HCT116 (cell line): ENCODE data around the gene FRA10AC1. TPM values are rescaled to one million over a fixed set of nuclear protein-coding genes. Genes with fewer than 3 reads are reported as not detected.

Source experiments
- ATAC-seq: fragments of 200-7000 bp; cut with Tn5 transposase; 2 replicates; pipeline ENCODE4 v1.9.1; 2020; ENCODE audit warnings: mild to moderate bottlenecking, moderate library complexity
- Bru-seq: library from RNA; stranded (reverse); fragments of 400-500 nt; gene quantifications from one replicate; lab custom pipeline; 2021; lab: Mats Ljungman, UMichigan
- BruChase-seq, 2 experiments: library from RNA; stranded (reverse); fragments of 400-500 nt; gene quantifications; one replicate each; lab custom pipeline; 2021; lab: Mats Ljungman, UMichigan
- BruUV-seq: library from RNA; stranded (reverse); fragments of 400-500 nt; replicated peaks from 2 replicates; lab custom pipeline; 2021; lab: Mats Ljungman, UMichigan
- CTCF ChIA-PET: fragments of 300-600 bp; sonication (Branson Sonifier 250); formaldehyde crosslinking; loops from one replicate; lab custom pipeline; 2021; ENCODE audit warnings: antibody characterized with exemption; lab: Charles Lee
- POLR2A ChIA-PET: fragments of 300-600, 350-600 bp; sonication (Branson Sonifier 250); formaldehyde crosslinking; loops from one replicate; lab custom pipeline; 2021; ENCODE audit warnings: antibody characterized with exemption; lab: Charles Lee
- RAD21 ChIA-PET, 2 experiments: fragments of 300-600 bp; sonication (Branson Sonifier 250); formaldehyde crosslinking; loops; one replicate each; lab custom pipeline; 2023; ENCODE audit warnings: low total read pairs in 2 of 2; ENCODE audit not compliant: uncharacterized antibody in 2 of 2, unreplicated experiment in 2 of 2, low non-redundant PET in 1 of 2; lab: Charles Lee
- DNase-seq: peaks from one replicate; pipeline ENCODE4 v3.0.0-alpha.2; 2010; ENCODE audit warnings: low read depth, low spot score
- H2AFZ ChIP-seq: fragments of 200-600 bp; shearing (Covaris generic), sonication (generic); 2 replicates; pipeline ENCODE4 v1.6.1; 2017; ENCODE audit warnings: low read depth, mixed run types, mixed read lengths, antibody characterized with exemption, low read length; ENCODE audit not compliant: poor library complexity, severe bottlenecking
- H3K27ac ChIP-seq: 2 replicates; pipeline ENCODE4 v1.5.1; 2012; ENCODE audit warnings: low read depth, low read length
- H3K27me3 ChIP-seq: fragments of 200-600 bp; sonication (generic); 2 replicates; pipeline ENCODE4 v1.6.1; 2016; ENCODE audit warnings: mixed run types, low read length, mixed read lengths; ENCODE audit not compliant: insufficient read depth
- H3K36me3 ChIP-seq, 2 experiments: fragments of 200-500 bp in 1 of 2; fragments of 200-600 bp in 1 of 2; sonication (Bioruptor generic) in 1 of 2; sonication (generic) in 1 of 2; 2 replicates each; pipeline versions ENCODE4 v1.5.1 to v1.6.1; 2014 to 2016; ENCODE audit warnings: low read length in 2 of 2, inconsistent platforms in 1 of 2, mixed read lengths in 1 of 2, mixed run types in 1 of 2; ENCODE audit not compliant: insufficient read depth in 2 of 2, control insufficient read depth in 1 of 2
- H3K4me1 ChIP-seq, 2 experiments: fragments of 200-600 bp in 1 of 2; sonication (generic) in 1 of 2; 2 replicates each; pipeline versions ENCODE4 v1.5.1 to v1.6.1; 2012 to 2017; ENCODE audit warnings: low read length in 2 of 2, inconsistent platforms in 1 of 2, mild to moderate bottlenecking in 1 of 2, mixed read lengths in 1 of 2, mixed run types in 1 of 2, moderate library complexity in 1 of 2; ENCODE audit not compliant: insufficient read depth in 2 of 2, control insufficient read depth in 1 of 2
- H3K4me2 ChIP-seq: fragments of 200-600 bp; sonication (generic); 2 replicates; pipeline ENCODE4 v1.6.1; 2017; ENCODE audit warnings: mixed run types, low read length, mixed read lengths
- H3K4me3 ChIP-seq, 2 experiments: fragments of 200-600 bp in 1 of 2; sonication (generic) in 1 of 2; replicated peaks in 1 of 2; 2 replicates each; pipeline ENCODE4 v1.5.1; 2011 to 2016; ENCODE audit warnings: low read length in 2 of 2, control low read depth in 1 of 2, low read depth in 1 of 2, mild to moderate bottlenecking in 1 of 2, mixed read lengths in 1 of 2, mixed run types in 1 of 2
- H3K79me2 ChIP-seq: fragments of 200-600 bp; sonication (generic); 2 replicates; pipeline ENCODE4 v1.6.1; 2017; ENCODE audit warnings: mild to moderate bottlenecking, mixed run types, low read length, moderate library complexity, mixed read lengths; ENCODE audit not compliant: insufficient read depth
- H3K9ac ChIP-seq: fragments of 200-600 bp; sonication (generic); 2 replicates; pipeline ENCODE4 v1.6.1; 2016; ENCODE audit warnings: low read length, mixed read lengths
- H3K9me2 ChIP-seq: fragments of 200-600 bp; sonication (generic), shearing (Covaris generic); 2 replicates; pipeline ENCODE4 v1.6.1; 2017; ENCODE audit warnings: mixed run types, mild to moderate bottlenecking, moderate library complexity; ENCODE audit not compliant: insufficient read depth
- H3K9me3 ChIP-seq, 2 experiments: fragments of 200-500 bp in 1 of 2; fragments of 200-600 bp in 1 of 2; sonication (Bioruptor generic) in 1 of 2; sonication (generic) in 1 of 2; 2 replicates each; pipeline ENCODE4 v1.6.1; 2014 to 2017; ENCODE audit warnings: low read length in 2 of 2, mixed read lengths in 2 of 2, inconsistent platforms in 1 of 2, low read depth in 1 of 2, mild to moderate bottlenecking in 1 of 2, mixed run types in 1 of 2, moderate library complexity in 1 of 2; ENCODE audit not compliant: control insufficient read depth in 1 of 2, insufficient read depth in 1 of 2
- H4K20me1 ChIP-seq: fragments of 200-600 bp; sonication (generic), shearing (Covaris generic); 2 replicates; pipeline ENCODE4 v1.6.1; 2017; ENCODE audit warnings: mixed run types, mild to moderate bottlenecking, moderate library complexity; ENCODE audit not compliant: insufficient read depth
- ATF3 ChIP-seq: IDR thresholded peaks from 2 replicates; pipeline ENCODE4 v1.6.1; 2012
- CBX3 ChIP-seq: IDR thresholded peaks from 2 replicates; pipeline ENCODE4 v1.6.1; 2012; ENCODE audit warnings: low read depth
- CEBPB ChIP-seq: IDR thresholded peaks from 2 replicates; pipeline ENCODE4 v1.6.1; 2012; ENCODE audit warnings: low read depth
- CTCF ChIP-seq, 3 experiments: fragments of 200-600 bp in 1 of 3; sonication (generic) in 1 of 3; IDR thresholded peaks in 2 of 3; conservative IDR thresholded peaks in 1 of 3; 2 replicates each; pipeline ENCODE4 v1.5.1; 2012 to 2017; ENCODE audit warnings: low read depth in 2 of 3, low read length in 2 of 3, antibody characterized with exemption in 1 of 3, borderline replicate concordance in 1 of 3, control low read depth in 1 of 3, mild to moderate bottlenecking in 1 of 3, mixed read lengths in 1 of 3, mixed run types in 1 of 3, moderate library complexity in 1 of 3; ENCODE audit not compliant: insufficient read depth in 1 of 3
- EGR1 ChIP-seq: IDR thresholded peaks from 2 replicates; pipeline ENCODE4 v1.6.1; 2012; ENCODE audit warnings: low read depth
- ELF1 ChIP-seq: IDR thresholded peaks from 2 replicates; pipeline ENCODE4 v1.6.1; 2012; ENCODE audit warnings: low read depth, borderline replicate concordance
- EZH2phosphoT487 ChIP-seq: fragments of 200-600 bp; IDR thresholded peaks from 2 replicates; pipeline ENCODE4 v1.6.1; 2018; ENCODE audit warnings: antibody characterized with exemption, borderline replicate concordance
- FOSL1 ChIP-seq: IDR thresholded peaks from 2 replicates; pipeline ENCODE4 v1.6.1; 2012; ENCODE audit warnings: low read depth
- JUND ChIP-seq: IDR thresholded peaks from 2 replicates; pipeline ENCODE4 v1.6.1; 2012
- MAX ChIP-seq: IDR thresholded peaks from 2 replicates; pipeline ENCODE4 v1.6.1; 2012
- POLR2A ChIP-seq: IDR thresholded peaks from 2 replicates; pipeline ENCODE4 v1.7.0; 2011; ENCODE audit warnings: borderline replicate concordance; ENCODE audit not compliant: insufficient read depth, insufficient read length; ENCODE audit errors: extremely low read depth
- RAD21 ChIP-seq: IDR thresholded peaks from 2 replicates; pipeline ENCODE4 v1.6.1; 2012; ENCODE audit warnings: low read depth, mild to moderate bottlenecking
- SIN3A ChIP-seq: IDR thresholded peaks from 2 replicates; pipeline ENCODE4 v1.6.1; 2012; ENCODE audit warnings: low read depth
- SRF ChIP-seq: IDR thresholded peaks from 2 replicates; pipeline ENCODE4 v1.6.1; 2012; ENCODE audit warnings: low read depth
- TCF7L2 ChIP-seq: IDR thresholded peaks from 2 replicates; pipeline ENCODE4 v1.7.0; 2011; ENCODE audit warnings: borderline replicate concordance, inconsistent platforms; ENCODE audit not compliant: insufficient read depth, insufficient read length; ENCODE audit errors: extremely low read depth
- YY1 ChIP-seq: IDR thresholded peaks from 2 replicates; pipeline ENCODE4 v1.6.1; 2011; ENCODE audit warnings: low read length, low read depth, moderate library complexity, mild to moderate bottlenecking; ENCODE audit not compliant: insufficient replicate concordance; ENCODE audit errors: extremely low read depth
- ZBTB33 ChIP-seq: IDR thresholded peaks from 2 replicates; pipeline ENCODE4 v1.6.1; 2011; ENCODE audit warnings: mild to moderate bottlenecking, low read length, moderate library complexity; ENCODE audit not compliant: insufficient replicate concordance; ENCODE audit errors: extremely low read depth
- ZFX ChIP-seq: fragments of 450-650 bp; IDR thresholded peaks from 2 replicates; pipeline ENCODE4 v1.6.1; 2017
- ZNF274 ChIP-seq: fragments of 200-500 bp; sonication (Bioruptor generic); IDR thresholded peaks from 2 replicates; pipeline ENCODE4 v1.6.1; 2014; ENCODE audit warnings: mild to moderate bottlenecking, low read depth, low read length, inconsistent platforms
- intact Hi-C: fragments of 100-400 bp; cut with micrococcal nuclease; formaldehyde crosslinking; loops from 2 replicates; pipeline ENCODE4 v1.10.0; 2022
- long read RNA-seq: library from polyadenylated mRNA; unstranded; transcript quantifications from one replicate; pipeline ENCODE4 v2.0.0, GENCODE V29; 2021; ENCODE audit not compliant: unreplicated experiment
- polyA plus RNA-seq: library from polyadenylated mRNA; unstranded; fragments of >200 nt; gene quantifications from 2 replicates; pipeline ENCODE4 v1.2.1, GENCODE V29; 2012; ENCODE audit warnings: missing spikeins
- total RNA-seq: library from RNA; stranded (reverse); gene quantifications from one replicate; pipeline ENCODE4 v1.2.1, GENCODE V29; 2021; ENCODE audit not compliant: unreplicated experiment

Gene FRA10AC1
- total RNA-seq (21.9 TPM), Bru-seq, nascent RNA (percentile 86 among the genes with signal in this experiment), BruChase-seq, experiment 1, labeled RNA remaining after a 6-hour chase (percentile 77 among the genes with signal in this experiment), BruChase-seq, experiment 2, labeled RNA remaining after a 2-hour chase (percentile 91 among the genes with signal in this experiment)
- polyA plus RNA-seq: 3.3 and 4.4 TPM in 2 replicates
- long read RNA-seq, transcript FRA10AC1-201 (14 exons, 3,089 nt): major isoform, 27 of 59 reads
- long read RNA-seq, partial matches to known transcripts: 21 of 59 reads
- long read RNA-seq, other reads (novel, unspliced or antisense): 9 of 59 reads

- DNase-seq (peak; percentile 83), ATAC-seq (peak; percentile 92)
- ChIA-PET CTCF (interaction anchor here (1.0 to 1.5 kb wide), 5 partner anchors 23 to 148 kb away, joined by 3 to 9 read pairs (median 3); no protein-coding TSS in a partner anchor), POLR2A (interaction anchor here (0.6 to 1.3 kb wide), 3 partner anchors 176 to 1614 kb away, joined by 3 to 4 read pairs (median 4); partner anchors contain the start of gene CEP55), RAD21 (interaction anchor here (0.6 to 1.1 kb wide), 5 partner anchors 20 to 1991 kb away, joined by 3 to 5 read pairs (median 3); partner anchors contain the start of gene TCTN3 (in 1 of the 2))
- Histone ChIP-seq H4K20me1 (no peaks in the 10 kb centered on the region), H3K27ac (peak within 1 kb of the TSS; percentile 71), H3K9ac (peak within 1 kb of the TSS; percentile 83), H3K27me3 (no peaks in the 10 kb centered on the region), H3K36me3 (peaks cover 14 to 16% of the 10 kb centered on the region in 2 experiments), H3K9me2 (no peaks in the 10 kb centered on the region), H3K79me2 (peaks cover 14% of the 10 kb centered on the region), H3K4me2 (peak within 1 kb of the TSS; percentile 76), H3K4me3 (peak within 1 kb of the TSS; percentile 66 to 84), H3K9me3 (no peaks in the 10 kb centered on the region), H3K4me1 (peaks cover 3 to 14% of the 10 kb centered on the region in 2 experiments), H2AFZ (peak within 1 kb of the TSS; percentile 91)
- intact Hi-C loops: loop anchor here (1.0 kb wide), 1 partner anchor 111 kb away; no protein-coding TSS in a partner anchor
- no TSS peak for BruUV-seq
- TF ChIP-seq ELF1: peak; percentile 65
- no peak; the same call in 1 of the 2 replicates for TF ChIP-seq ATF3
- TF ChIP-seq CEBPB: no peak; the same call in 1 of the 2 replicates
- peak; percentile 99 for TF ChIP-seq CBX3
- TF ChIP-seq JUND: no peak
- TF ChIP-seq SIN3A: peak; percentile 94
- no peak for TF ChIP-seq FOSL1
- TF ChIP-seq YY1: peak; percentile 92
- peak; percentile 85 for TF ChIP-seq ZBTB33
- TF ChIP-seq RAD21: peak; percentile 64
- peak; percentile 86 for TF ChIP-seq POLR2A
- TF ChIP-seq CTCF (IDR thresholded peaks at IDR 0.05 in 2 of 3, conservative IDR thresholded peaks at IDR 0.05 in 1 of 3; ENCODE audit: borderline replicate concordance in 1 of 3, insufficient read depth in 1 of 3, low read depth in 2 of 3, low read length in 2 of 3): peak in 2 of 3 experiments; percentile 42 to 57; a peak in 4 of 6 replicates
- TF ChIP-seq EGR1: peak; percentile 67; the same call in 1 of the 2 replicates
- peak; percentile 95 for TF ChIP-seq MAX
- TF ChIP-seq ZNF274: no peak
- peak; percentile 88; the same call in 1 of the 2 replicates for TF ChIP-seq SRF
- peak; percentile 41; the same call in 1 of the 2 replicates for TF ChIP-seq ZFX
- TF ChIP-seq TCF7L2: peak; percentile 52
- no peak for TF ChIP-seq EZH2phosphoT487
Measured at GRCh38 chr10:93702210-93703001, at the start of gene FRA10AC1. Gene FRA10AC1 (minus strand): TSS chr10:93702592. CDS start chr10:93700106, 2,486 bp downstream.
